GM12878 (cell line): ENCODE measurements around the gene TNFRSF1A. TPM values are rescaled to one million over a fixed set of nuclear protein-coding genes. Genes with fewer than 3 reads are reported as not detected.

Experiments used
- ATAC-seq: fragments of 200-7000 bp; cut with Tn5 transposase; 3 replicates; pipeline ENCODE4 v1.9.1; 2020; ENCODE audit warnings: mild to moderate bottlenecking, moderate library complexity
- BruUV-seq: library from RNA; stranded (reverse); fragments of 400-500 nt; replicated peaks from 2 replicates; lab custom pipeline; 2021; lab: Mats Ljungman, UMichigan
- CTCF ChIA-PET: fragments of 300-600 bp; sonication (Branson Sonifier 250); formaldehyde crosslinking; extraction: SDS; loops from one replicate; lab custom pipeline; 2021; ENCODE audit warnings: inconsistent platforms; lab: Yijun Ruan, JAX
- POLR2A ChIA-PET: fragments of 350-600 bp; formaldehyde crosslinking; extraction: SDS; loops from one replicate; lab custom pipeline; 2021; ENCODE audit warnings: inconsistent platforms; lab: Charles Lee
- RAD21 ChIA-PET: fragments of 300-600 bp; sonication (Branson Sonifier 250); formaldehyde crosslinking; loops from one replicate; lab custom pipeline; 2023; ENCODE audit warnings: antibody characterized with exemption; ENCODE audit not compliant: unreplicated experiment; lab: Charles Lee
- SMC1A ChIA-PET: fragments of 300-600 bp; sonication (Branson Sonifier 250); formaldehyde crosslinking; loops from one replicate; lab custom pipeline; 2023; ENCODE audit not compliant: unreplicated experiment, uncharacterized antibody; lab: Charles Lee
- DNase-seq: peaks from one replicate; pipeline ENCODE4 v3.0.0-alpha.2; 2011; ENCODE audit warnings: low read depth, low spot score
- FAIRE-seq: peaks from 3 replicates; lab custom pipeline; 2011; peaks lifted over from hg19 to GRCh38; lab: Jason Lieb, UNC
- H2AFZ ChIP-seq: 2 replicates; pipeline ENCODE4 v1.6.0; 2011; ENCODE audit warnings: low read depth, low read length, control low read depth; ENCODE audit not compliant: control insufficient read depth
- H3K27ac ChIP-seq: 2 replicates; pipeline ENCODE4 v1.5.1; 2011; ENCODE audit warnings: control low read depth; ENCODE audit not compliant: control insufficient read depth, insufficient read depth
- H3K27me3 ChIP-seq, 2 experiments: replicated peaks in 1 of 2; 2 replicates each; pipeline versions ENCODE4 v1.6.0 to v1.6.1; 2011; ENCODE audit warnings: low read length in 1 of 2; ENCODE audit not compliant: control insufficient read depth in 2 of 2, insufficient read depth in 2 of 2
- H3K36me3 ChIP-seq, 2 experiments: 2 replicates each; pipeline ENCODE4 v1.5.1; 2011; ENCODE audit warnings: low read length in 1 of 2; ENCODE audit not compliant: control insufficient read depth in 2 of 2, insufficient read depth in 2 of 2
- H3K4me1 ChIP-seq: 2 replicates; pipeline ENCODE4 v1.6.1; 2011; ENCODE audit warnings: mild to moderate bottlenecking, low read length, moderate library complexity, mixed read lengths; ENCODE audit not compliant: control insufficient read depth, insufficient read depth
- H3K4me2 ChIP-seq: 2 replicates; pipeline ENCODE4 v1.6.0; 2011; ENCODE audit warnings: control low read depth; ENCODE audit not compliant: control insufficient read depth, insufficient read depth
- H3K4me3 ChIP-seq: fragments of 200-600 bp; sonication (generic); 2 replicates; pipeline ENCODE4 v1.5.1; 2016
- H3K79me2 ChIP-seq: 2 replicates; pipeline ENCODE4 v1.6.0; 2011; ENCODE audit warnings: low read length; ENCODE audit not compliant: control insufficient read depth, insufficient read depth
- H3K9ac ChIP-seq: 2 replicates; pipeline ENCODE4 v1.8.0; 2011; ENCODE audit warnings: low read length, control low read depth, mixed read lengths; ENCODE audit not compliant: control insufficient read depth, insufficient read depth
- H3K9me3 ChIP-seq: replicated peaks from 3 replicates; pipeline ENCODE4 v1.5.1; 2011; ENCODE audit warnings: mild to moderate bottlenecking, low read length; ENCODE audit not compliant: control insufficient read depth, insufficient read depth
- H4K20me1 ChIP-seq: 2 replicates; pipeline ENCODE4 v1.6.0; 2011; ENCODE audit not compliant: control insufficient read depth, insufficient read depth
- IRF3 ChIP-seq: fragments of 450-650 bp; IDR thresholded peaks from 2 replicates; pipeline ENCODE4 v1.6.1; 2014; ENCODE audit warnings: mild to moderate bottlenecking
- MXI1 ChIP-seq: fragments of 150-350 bp; IDR thresholded peaks from 2 replicates; pipeline ENCODE4 v1.6.1; 2011; ENCODE audit warnings: low read depth, mild to moderate bottlenecking, inconsistent platforms, low read length, improper control_type of control experiment
- MYC ChIP-seq: IDR thresholded peaks from 2 replicates; pipeline ENCODE4 v1.6.1; 2011; ENCODE audit warnings: mild to moderate bottlenecking, low read length, moderate library complexity, inconsistent platforms; ENCODE audit not compliant: insufficient read depth, insufficient replicate concordance, insufficient read length, severe bottlenecking
- NRF1 ChIP-seq: conservative IDR thresholded peaks from 2 replicates; pipeline ENCODE4 v1.6.1; 2011; ENCODE audit warnings: mild to moderate bottlenecking, low read depth, low read length, improper control_type of control experiment
- SIN3A ChIP-seq: IDR thresholded peaks from 2 replicates; pipeline ENCODE4 v1.6.1; 2012; ENCODE audit warnings: low read depth, low read length, improper control_type of control experiment
- TARDBP ChIP-seq: IDR thresholded peaks from 2 replicates; pipeline ENCODE4 v1.6.1; 2016; ENCODE audit warnings: borderline replicate concordance
- ZBTB33 ChIP-seq: fragments of 450-650 bp; IDR thresholded peaks from 2 replicates; pipeline ENCODE4 v1.6.1; 2017; ENCODE audit warnings: mild to moderate bottlenecking
- ZNF622 ChIP-seq: fragments of 450-650 bp; IDR thresholded peaks from 2 replicates; pipeline ENCODE4 v1.6.1; 2017; ENCODE audit warnings: mild to moderate bottlenecking, inconsistent platforms
- WGBS: methylation state at CpG from one replicate; pipeline ENCODE4 v1.1.6; 2016; ENCODE audit warnings: low lambda C conversion rate; ENCODE audit not compliant: insufficient replicate concordance, insufficient coverage; ENCODE audit errors: missing lambda C conversion rate; 5-methylcytosine and 5-hydroxymethylcytosine counted together
- in situ Hi-C: fragments of 300-500 bp; cut with MboI; formaldehyde crosslinking; loops from 9 replicates; pipeline ENCODE4 v1.14.3; 2018; ENCODE audit warnings: mixed read lengths
- intact Hi-C: fragments of 100-400 bp; cut with micrococcal nuclease; formaldehyde crosslinking; loops from one replicate; pipeline ENCODE4 v1.14.2; 2022; ENCODE audit not compliant: unreplicated experiment
- polyA plus RNA-seq, 11 experiments: library from polyadenylated mRNA; depleted of rRNA in 4 of 11; unstranded in 6 of 11; stranded (reverse) in 5 of 11; fragments of >200 nt; fragmentation: Nextera tagmentation in 4 of 11; fragmentation: Illumina TruSeq in 1 of 11; extraction: Ambion mirVana in 4 of 11; extraction: Trizol in 1 of 11; gene quantifications; 1 replicate in 1 of 11; 2 replicates in 10 of 11; pipeline versions ENCODE4 v1.2.1 to v1.2.3, GENCODE V29; 2011 to 2016; ENCODE audit warnings: inconsistent platforms in 2 of 11, missing spikeins in 2 of 11, low read depth in 1 of 11
- total RNA-seq, 4 experiments: library from RNA; depleted of rRNA in 3 of 4; stranded (reverse); fragments of >200 nt in 3 of 4; fragmentation: Illumina TruSeq in 1 of 4; extraction: Trizol in 1 of 4; gene quantifications; 2 replicates each; pipeline versions ENCODE4 v1.2.1 to v1.2.3, GENCODE V29; 2013 to 2021

TNFRSF1A gene
- total and polyA plus RNA-seq, 10 of the 15 experiments (the other 5 are each of a cell fraction or from before 2014, with no cell fraction given), result 0.24 to 16.5 (median 13.0) TPM

GRCh38 chr12:6280053-6280469, 61.8 kb downstream of the TNFRSF1A start:
- 0% methylated on average over 2 of the region's 2 CpGs for WGBS
- ATAC-seq (no peak), DNase-seq (no peak), FAIRE-seq (no peak)
- TF ChIP-seq IRF3, result no peak
- TF ChIP-seq TARDBP, result no peak
- TF ChIP-seq NRF1, result no peak
- no peak for TF ChIP-seq MYC
- TF ChIP-seq ZBTB33, result no peak
- TF ChIP-seq MXI1, result no peak
- TF ChIP-seq SIN3A, result no peak
- no peak for TF ChIP-seq ZNF622
- Histone ChIP-seq H4K20me1 (no peaks in the 10 kb centered on the region), H3K36me3 (no peaks in the 10 kb centered on the region), H3K27ac (no peak overlapping the region), H2AFZ (no peak overlapping the region), H3K79me2 (no peaks in the 10 kb centered on the region), H3K9me3 (no peaks in the 10 kb centered on the region), H3K4me3 (no peak overlapping the region), H3K4me2 (no peak overlapping the region), H3K9ac (no peak overlapping the region), H3K4me1 (peaks cover 7% of the 10 kb centered on the region; the same call in 1 of the 2 replicates), H3K27me3 (no peaks in the 10 kb centered on the region)
- in situ Hi-C loops, result no loop called here
- RAD21 ChIA-PET, result interaction anchor here (1.3 to 9.8 kb wide), 4 partner anchors 50 to 221 kb away, joined by 3 to 304 read pairs (median 17); partner anchors contain the start of gene CD9
- SMC1A ChIA-PET, result interaction anchor here (0.5 to 10.3 kb wide), 8 partner anchors 12 to 214 kb away, joined by 3 to 107 read pairs (median 12); partner anchors contain the start of gene CD9
- BruUV-seq, result no TSS peak
- intact Hi-C loops, result no loop called here
- POLR2A ChIA-PET, result interaction anchor here (3.8 to 5.5 kb wide), 2 partner anchors 79 to 83 kb away, joined by 32 to 43 read pairs; partner anchors contain the start of gene CD9
- CTCF ChIA-PET, result interaction anchor here (1.0 to 10.1 kb wide), 11 partner anchors 12 to 291 kb away, joined by 3 to 401 read pairs (median 6); partner anchors contain the start of gene CD9
